ENCODE results near the gene LYRM4. TPM values are rescaled to one million over a fixed set of nuclear protein-coding genes. Genes with fewer than 3 reads are reported as not detected.

Gene LYRM4
- total and polyA plus RNA-seq, 4 donors: 15.2 to 23.2 (median 19.1) TPM

GRCh38 chr6:5250451-5250850 lies 10.3 kb downstream of the LYRM4 start:
- Histone ChIP-seq H3K9me3 (ENCODE audit: control insufficient read depth in 4 of 4, insufficient read depth in 3 of 4, low read length in 3 of 4) (no peaks in the 10 kb centered on the region), H3K36me3 (ENCODE audit: control insufficient read depth in 4 of 4, insufficient read depth in 4 of 4, low read length in 4 of 4) (peaks cover 0 to 6% (median 2%) of the 10 kb centered on the region in 4 donors), H3K9ac (ENCODE audit: insufficient read depth in 1 of 2, low read length in 2 of 2) (no peak overlapping the region), H3K4me1 (ENCODE audit: control insufficient read depth in 5 of 5, insufficient read depth in 5 of 5, low read length in 5 of 5) (peaks cover 0 to 8% (median 0%) of the 10 kb centered on the region in 5 donors), H3K4me3 (no peak overlapping the region), H3K27ac (ENCODE audit: low read depth in 1 of 2, low read length in 1 of 2) (no peak overlapping the region), H3K27me3 (ENCODE audit: control insufficient read depth in 3 of 3, insufficient read depth in 3 of 3, low read length in 2 of 3) (no peaks in the 10 kb centered on the region)
- peak in 1 of 3 donors; percentile 11 for DNase-seq
- no peak for TF ChIP-seq CTCF (IDR thresholded peaks at IDR 0.05; ENCODE audit: control extremely low read depth, extremely low read depth)
- 96% methylated on average over 3 of the region's 3 CpGs for WGBS, 2 donors
- no peak for ATAC-seq (ENCODE audit: insufficient read depth, low FRiP score)

- 77 to 83% methylated on average over 5 of the region's 5 CpGs for WGBS, 2 donors
- no peak for TF ChIP-seq CTCF (IDR thresholded peaks at IDR 0.05; ENCODE audit: control extremely low read depth, extremely low read depth)
- Histone ChIP-seq H3K36me3 (ENCODE audit: control insufficient read depth in 4 of 4, insufficient read depth in 4 of 4, low read length in 4 of 4) (peaks cover 0 to 6% (median 2%) of the 10 kb centered on the region in 4 donors), H3K4me1 (ENCODE audit: control insufficient read depth in 5 of 5, insufficient read depth in 5 of 5, low read length in 5 of 5) (peaks cover 0 to 8% (median 0%) of the 10 kb centered on the region in 5 donors), H3K4me3 (no peak overlapping the region), H3K27me3 (ENCODE audit: control insufficient read depth in 3 of 3, insufficient read depth in 3 of 3, low read length in 2 of 3) (no peaks in the 10 kb centered on the region), H3K27ac (ENCODE audit: low read depth in 1 of 2, low read length in 1 of 2) (no peak overlapping the region), H3K9me3 (ENCODE audit: control insufficient read depth in 4 of 4, insufficient read depth in 3 of 4, low read length in 3 of 4) (no peaks in the 10 kb centered on the region), H3K9ac (ENCODE audit: insufficient read depth in 1 of 2, low read length in 2 of 2) (no peak overlapping the region)
- DNase-seq (no peak), ATAC-seq (ENCODE audit: insufficient read depth, low FRiP score) (no peak)
Observed at GRCh38 chr6:5249451-5250122, 11.2 kb downstream of the LYRM4 start.

GRCh38 chr6:5248302-5249098 lies 12.2 kb downstream of the LYRM4 start:
- DNase-seq: no peak
- no peak for ATAC-seq (ENCODE audit: insufficient read depth, low FRiP score)
- no peaks in the 10 kb centered on the region for H3K27me3 ChIP-seq (ENCODE audit: control insufficient read depth in 3 of 3, insufficient read depth in 3 of 3, low read length in 2 of 3)
- no peak overlapping the region for H3K4me3 ChIP-seq
- peaks cover 0 to 8% (median 0%) of the 10 kb centered on the region in 5 donors for H3K4me1 ChIP-seq (ENCODE audit: control insufficient read depth in 5 of 5, insufficient read depth in 5 of 5, low read length in 5 of 5)
- no peak for TF ChIP-seq CTCF (IDR thresholded peaks at IDR 0.05; ENCODE audit: control extremely low read depth, extremely low read depth)
- H3K27ac ChIP-seq (ENCODE audit: low read depth in 1 of 2, low read length in 1 of 2): no peak overlapping the region
- 87 to 89% methylated on average over 9 of the region's 9 CpGs for WGBS, 2 donors
- H3K9me3 ChIP-seq (ENCODE audit: control insufficient read depth in 4 of 4, insufficient read depth in 3 of 4, low read length in 3 of 4): no peaks in the 10 kb centered on the region
- no peak overlapping the region for H3K9ac ChIP-seq (ENCODE audit: insufficient read depth in 1 of 2, low read length in 2 of 2)
- H3K36me3 ChIP-seq (ENCODE audit: control insufficient read depth in 4 of 4, insufficient read depth in 4 of 4, low read length in 4 of 4): peaks cover 0 to 4% (median 2%) of the 10 kb centered on the region in 4 donors

All from lung (tissue), 12 donors.